GM19023 (cell line): ENCODE results near the gene GIPC3.
"Not testable (repeated sequence)": the region's sequence is repeated elsewhere in the genome, so short reads cannot be mapped to it uniquely, and the experiment has no call there.

Experiments used
- ATAC-seq: cut with Tn5 transposase; IDR thresholded peaks from one replicate; pipeline ENCODE4 v1.9.1; 2021; ENCODE audit warnings: mild to moderate bottlenecking, moderate library complexity; ENCODE audit not compliant: unreplicated experiment

Gene GIPC3

DNA sequence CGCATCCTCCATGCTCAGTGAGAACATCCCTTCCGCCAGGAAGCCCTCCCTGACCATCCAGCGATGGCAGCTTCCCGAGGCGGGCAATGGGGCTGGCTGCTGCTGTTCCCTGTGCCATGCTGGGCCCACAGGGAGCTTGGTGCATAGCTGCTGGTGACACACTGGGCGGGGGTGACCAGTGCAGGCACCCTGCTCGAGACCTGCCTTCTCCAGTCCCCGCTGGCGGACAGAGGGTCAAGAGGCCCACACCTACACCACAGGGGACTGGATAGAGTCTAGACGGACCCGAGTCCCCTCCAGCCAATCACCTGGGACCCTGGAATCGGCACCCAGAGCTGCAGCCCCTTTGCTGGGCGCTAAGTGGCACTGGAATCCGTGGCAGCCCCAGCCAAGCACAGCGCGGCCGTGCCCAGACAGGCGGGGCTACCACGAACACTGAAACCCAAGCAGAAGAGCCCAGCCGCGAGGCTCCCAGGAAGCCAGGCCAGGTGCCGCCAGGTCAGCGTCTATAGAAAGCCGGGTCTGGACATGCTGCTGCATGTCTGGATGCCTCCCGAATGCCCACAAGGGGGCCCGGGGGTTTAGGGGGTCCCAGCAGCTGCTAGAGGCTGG lies 30.4 kb downstream of the GIPC3 start:
- no peak for ATAC-seq

DNA sequence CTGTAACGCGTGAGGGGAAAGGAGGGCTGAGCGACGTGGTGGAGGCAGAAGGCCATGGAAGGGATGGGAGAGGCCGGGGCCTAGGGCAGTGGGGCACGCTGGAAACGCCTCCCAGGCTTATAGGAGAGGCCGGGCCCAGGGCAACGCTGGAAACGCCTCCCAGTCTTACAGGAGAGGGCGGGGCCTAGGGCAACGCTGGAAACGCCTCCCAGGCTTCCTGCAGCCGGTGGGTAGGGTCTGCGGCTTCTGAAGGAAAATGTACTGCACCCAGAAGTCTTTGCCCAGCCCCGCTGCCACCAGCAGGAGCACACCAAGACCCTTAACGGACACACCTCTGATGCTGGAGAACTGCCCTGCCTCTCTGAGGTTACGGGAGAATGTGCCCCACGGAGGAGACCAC lies 32.2 kb downstream of the GIPC3 start:
- ATAC-seq: no peak

- no peak for ATAC-seq
Measured at GRCh38 chr19:3618144-3618810, 33.0 kb downstream of the GIPC3 start.

DNA sequence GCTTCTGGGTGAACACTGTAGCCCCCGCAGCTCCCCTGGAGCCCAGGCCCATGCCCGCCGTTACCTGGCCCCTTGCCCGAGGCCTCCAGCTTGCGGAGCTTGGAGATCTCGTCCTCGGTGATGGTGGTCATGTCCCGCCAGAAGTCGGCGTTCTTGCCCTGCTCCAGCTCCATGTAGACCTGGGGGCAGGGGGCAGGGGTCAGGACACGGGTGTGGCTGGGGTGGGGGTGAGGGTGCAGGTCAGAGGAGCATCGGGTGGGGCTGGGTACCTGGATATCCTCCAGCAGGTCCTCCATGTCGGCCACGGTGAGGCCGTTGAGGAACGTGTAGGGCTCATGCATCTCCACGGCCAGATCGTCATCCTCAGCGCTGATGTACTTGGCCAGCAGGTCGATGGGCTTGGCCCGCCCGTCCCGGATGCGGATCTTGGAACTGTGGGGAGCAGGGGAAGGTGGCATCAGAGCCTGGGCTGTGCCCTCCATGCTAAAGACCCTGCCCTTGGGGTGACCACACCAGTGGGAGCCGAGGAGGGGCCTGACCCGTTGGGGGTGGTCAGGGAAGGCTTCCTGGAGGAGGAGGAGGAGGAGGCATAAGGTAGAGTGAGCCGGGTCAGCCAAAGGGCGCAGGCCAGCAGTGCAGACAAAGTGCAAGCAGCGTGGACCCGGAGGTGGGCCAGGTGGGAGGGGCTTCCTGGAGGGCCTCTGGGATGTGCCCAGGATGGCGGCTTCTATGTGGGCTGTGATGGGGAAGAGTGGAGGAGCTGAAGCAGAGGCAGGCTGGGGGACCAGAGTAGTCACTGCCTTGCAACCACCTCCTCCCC lies 33.7 kb downstream of the GIPC3 start:
- no peak for ATAC-seq

DNA sequence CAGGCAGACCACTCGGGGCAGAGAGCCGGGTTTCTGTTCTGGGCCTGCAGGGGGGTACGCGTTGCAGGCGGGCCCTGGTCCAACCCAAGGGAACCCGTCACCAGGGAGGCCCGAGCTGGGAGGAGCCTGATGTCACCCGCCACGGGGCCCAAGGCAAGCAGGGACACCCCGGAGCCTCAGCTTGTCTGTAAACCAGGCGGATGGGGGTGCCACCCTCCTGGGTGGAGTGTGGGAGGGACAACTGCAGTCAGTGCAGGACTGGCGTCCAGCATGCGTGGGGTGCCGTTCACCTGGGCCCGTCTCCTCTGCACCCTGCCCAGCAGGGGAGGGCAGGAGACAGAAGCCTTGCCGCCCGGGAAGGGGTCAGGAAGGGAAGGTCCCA lies 34.3 kb downstream of the GIPC3 start:
- ATAC-seq: no peak

GRCh38 chr19:3620145-3620816 lies 35.0 kb downstream of the GIPC3 start:
- no peak for ATAC-seq

- no peak for ATAC-seq
Measured at GRCh38 chr19:3620817-3621547, 35.7 kb downstream of the GIPC3 start.

DNA sequence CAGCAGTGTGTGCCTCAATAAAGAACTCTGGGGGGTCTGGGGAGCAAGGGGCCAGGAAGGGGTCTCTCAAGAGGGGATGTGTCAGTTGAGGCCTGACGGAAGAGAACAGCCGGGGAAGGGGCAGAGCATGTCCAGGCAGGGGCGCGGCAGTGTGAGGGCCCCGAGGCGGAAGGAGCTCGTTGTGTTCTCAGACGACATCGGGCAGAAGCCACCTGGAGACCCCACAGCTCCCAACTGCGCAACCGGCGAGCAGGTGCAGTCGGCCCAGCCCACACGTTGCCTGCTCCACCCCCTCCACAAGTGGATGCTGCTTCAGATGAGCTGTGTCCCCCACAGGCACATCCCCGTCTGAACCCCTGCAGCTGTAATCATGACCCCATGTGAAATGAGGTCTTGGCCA lies 36.4 kb downstream of the GIPC3 start:
- ATAC-seq: no peak

DNA sequence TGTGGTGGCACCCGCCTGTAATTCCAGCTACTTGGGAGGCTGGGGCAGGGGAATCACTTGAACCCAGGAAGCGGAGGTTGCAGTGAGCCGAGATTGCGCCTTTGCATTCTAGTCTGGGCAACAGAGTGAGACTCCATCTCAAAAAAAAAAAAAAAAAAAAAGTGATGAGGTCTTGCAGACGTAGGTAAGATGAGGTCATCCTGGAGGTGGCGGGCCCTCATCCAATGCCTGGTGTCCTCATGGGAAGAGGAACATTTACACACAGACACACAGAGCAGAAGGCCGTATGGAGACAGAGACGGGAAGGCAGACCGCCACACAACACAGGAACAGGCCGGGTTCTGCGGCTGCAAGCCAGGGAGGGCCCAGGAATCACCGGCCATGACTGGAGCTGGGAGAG lies 36.9 kb downstream of the GIPC3 start:
- no peak for ATAC-seq

- ATAC-seq: no peak
Measured at GRCh38 chr19:3623716-3624115, 38.4 kb downstream of the GIPC3 start.

GRCh38 chr19:3625996-3626472 lies 40.8 kb downstream of the GIPC3 start:
- ATAC-seq: no peak

DNA sequence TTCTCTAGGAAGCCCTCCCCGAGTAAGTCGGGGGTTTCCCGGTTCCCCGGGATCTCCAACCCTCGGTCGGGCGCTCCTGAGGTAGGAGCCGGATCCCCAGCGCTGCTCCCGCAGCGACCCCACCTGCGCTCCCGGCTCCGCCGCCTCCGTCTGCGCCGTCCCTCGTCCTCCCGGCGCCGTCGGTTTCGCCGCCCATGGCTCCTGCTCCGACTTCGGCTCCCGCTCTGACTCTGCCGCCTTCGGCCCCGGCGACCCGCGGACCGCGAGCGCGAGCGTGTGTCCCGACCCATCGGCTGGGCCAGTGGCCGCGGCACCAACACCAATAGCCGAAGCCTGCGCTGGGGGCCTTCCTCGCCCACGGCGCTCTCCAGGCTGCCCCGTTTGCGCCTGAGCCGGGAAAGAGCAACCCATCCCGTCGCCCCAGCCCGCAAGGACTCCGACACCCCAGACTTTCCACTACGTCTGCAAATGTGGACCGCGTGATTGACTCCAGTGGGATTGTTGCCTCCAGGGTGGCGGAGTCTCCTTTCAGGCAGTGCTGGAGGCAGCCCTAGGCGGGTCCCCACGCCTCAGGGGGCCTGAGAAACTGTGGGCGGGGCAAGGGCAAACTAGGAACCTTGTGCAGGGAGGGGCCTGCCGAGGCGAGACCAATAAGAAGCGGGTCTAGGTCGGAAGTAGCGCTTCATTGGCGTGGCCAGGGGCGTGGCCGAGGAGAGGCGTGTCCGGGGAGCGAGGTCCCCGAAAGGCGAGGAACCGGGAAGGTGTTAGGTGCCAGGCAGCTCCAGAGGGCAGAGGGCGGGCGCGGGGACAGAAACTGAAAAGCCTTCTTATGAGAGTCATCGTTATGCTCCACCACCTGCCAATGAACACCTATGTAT lies 41.4 kb downstream of the GIPC3 start, which contains the start of gene CACTIN:
Gene CACTIN (minus strand): TSS at position 318 of the 878 bp plus-strand sequence. CDS start 28 bp downstream, at position 290.
- ATAC-seq: peak; percentile 86

DNA sequence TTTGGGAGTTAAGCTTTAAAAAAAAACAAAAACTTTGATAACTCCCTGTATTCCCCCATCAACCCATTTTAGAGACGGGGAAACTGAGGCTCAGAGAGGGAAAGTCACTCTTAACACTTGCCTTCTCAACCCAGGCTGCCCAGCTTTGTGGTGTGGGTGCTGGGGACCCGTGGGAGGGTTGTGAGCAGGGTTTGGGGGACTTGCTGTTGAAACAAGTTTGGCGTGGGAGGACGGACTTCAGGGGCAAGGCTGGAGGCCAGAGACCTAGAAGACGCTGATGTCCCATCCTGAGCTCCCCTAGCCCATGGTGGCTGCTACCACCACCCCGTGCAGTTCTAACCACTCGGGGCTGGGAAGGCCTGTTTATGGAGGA lies 42.1 kb downstream of the GIPC3 start:
- no peak for ATAC-seq

- ATAC-seq: not testable (repeated sequence)
Measured at GRCh38 chr19:3628766-3629165, 43.5 kb downstream of the GIPC3 start.

DNA sequence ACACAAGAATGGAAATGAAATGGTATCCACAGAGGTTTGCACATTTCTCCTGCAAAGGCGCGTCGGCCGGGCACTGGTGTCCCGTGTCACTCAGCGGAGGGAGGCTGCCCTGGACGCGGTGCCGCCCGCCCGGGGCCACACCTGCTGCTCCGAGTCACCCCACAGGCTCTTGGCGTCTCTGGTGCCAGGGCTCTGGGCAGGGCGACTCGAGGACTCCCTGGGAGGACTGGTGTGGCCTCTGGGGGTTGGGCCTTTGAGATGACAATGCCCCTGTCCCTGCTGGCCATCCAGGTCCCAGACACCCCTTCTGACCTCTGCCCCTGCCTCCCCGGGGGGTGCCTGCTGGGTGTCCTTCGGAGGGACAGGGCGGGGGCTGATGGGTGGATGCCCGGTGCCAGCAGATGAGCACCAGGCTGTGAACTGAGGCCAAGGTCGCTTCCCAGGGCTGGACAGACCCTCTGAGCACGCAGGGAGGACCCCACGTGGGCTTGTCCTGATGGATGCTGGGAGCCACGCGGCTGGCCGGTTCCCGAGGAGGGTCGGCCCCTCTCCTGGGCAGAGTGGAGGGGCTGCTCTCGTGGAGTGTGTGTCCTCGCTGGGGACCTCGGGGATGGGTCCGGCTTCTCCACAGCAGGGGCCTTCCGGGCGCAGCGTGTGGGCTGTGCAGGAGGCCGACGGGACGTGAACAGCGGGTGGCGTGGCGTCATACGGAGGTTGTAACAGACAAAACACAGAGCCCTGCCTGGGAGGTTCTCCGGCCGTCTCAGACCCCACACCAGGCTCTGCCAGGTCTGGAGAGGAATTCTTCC lies 46.0 kb downstream of the GIPC3 start:
- ATAC-seq: no peak

- ATAC-seq: no peak
Measured at GRCh38 chr19:3632098-3632497, 46.8 kb downstream of the GIPC3 start.

- no peak for ATAC-seq
Measured at GRCh38 chr19:3632739-3633558, 47.7 kb downstream of the GIPC3 start.

DNA sequence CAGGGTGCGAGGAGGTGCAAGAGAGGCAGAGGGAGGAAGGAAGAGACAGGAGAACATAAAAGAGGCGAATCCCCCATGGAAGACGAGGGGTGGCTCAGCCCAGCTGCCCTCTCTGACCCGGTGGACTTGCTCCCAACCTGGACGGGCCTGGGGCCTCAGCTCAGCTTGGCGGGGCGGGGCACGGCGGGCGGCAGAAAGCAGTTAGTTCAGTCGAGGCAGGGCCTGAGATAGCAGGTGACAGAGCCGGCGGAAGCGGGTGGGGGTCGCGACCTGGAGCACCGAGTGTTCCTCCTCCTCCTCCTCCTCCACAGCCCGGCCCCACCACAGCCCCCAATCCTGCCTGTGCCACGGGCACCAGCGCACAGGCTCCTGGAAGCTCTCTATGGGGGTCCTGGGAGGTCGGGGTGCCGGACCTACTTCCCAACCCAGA lies 48.3 kb downstream of the GIPC3 start:
- ATAC-seq: no peak
